Left renal pelvis (tissue), 4 donors: ENCODE results near the gene GRAMD2B. TPM values are rescaled to one million over a fixed set of nuclear protein-coding genes. Genes with fewer than 3 reads are reported as not detected.
"Not testable (repeated sequence)": the region's sequence is repeated elsewhere in the genome, so short reads cannot be mapped to it uniquely, and the experiment has no call there.

Experiments used
- DNase-seq, 4 donors: peaks; one replicate each; pipeline ENCODE4 v3.0.0-alpha.2; 2013; ENCODE audit warnings: low read depth in 4 of 4, low spot score in 3 of 4
- polyA plus RNA-seq, 4 donors: library from polyadenylated mRNA; unstranded; fragments of 120-200 nt; gene quantifications; one replicate each; pipeline ENCODE4 v1.2.1, GENCODE V29; 2013; ENCODE audit not compliant: insufficient read length in 4 of 4

The GRAMD2B gene
- polyA plus RNA-seq, 4 donors, result 20.5 to 27.8 (median 27.1) TPM

DNA sequence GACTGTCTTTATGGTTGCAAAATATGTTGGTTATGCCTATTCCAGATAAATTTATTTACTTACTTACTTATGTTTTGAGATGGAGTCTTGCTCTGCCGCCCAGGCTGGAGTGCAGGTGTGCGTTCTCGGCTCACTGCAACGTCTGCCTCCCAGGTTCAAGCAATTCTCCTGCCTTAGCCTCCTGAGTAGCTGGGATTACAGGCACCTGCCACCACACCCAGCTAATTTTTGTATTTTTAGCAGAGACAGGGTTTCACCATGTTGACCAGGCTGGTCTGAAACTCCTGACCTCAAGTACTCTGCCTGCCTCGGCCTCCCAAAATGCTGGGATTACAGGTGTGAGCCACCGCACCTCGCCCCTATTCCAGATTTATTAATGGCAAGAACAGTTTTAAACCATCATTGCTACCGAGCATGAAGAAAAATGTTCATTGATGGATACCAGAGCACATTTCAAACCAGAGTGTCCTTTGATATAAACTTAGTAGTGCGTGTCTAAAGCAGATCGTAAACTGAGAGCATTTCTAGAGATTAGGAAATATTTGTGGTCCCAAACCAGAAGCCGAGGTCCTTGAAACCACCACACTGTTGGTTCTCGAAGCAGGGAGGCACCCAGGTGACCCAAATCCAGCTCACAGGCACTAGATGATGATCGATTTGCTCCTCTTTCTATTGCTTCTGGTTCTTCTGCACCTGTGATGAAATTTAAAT lies 85.2 kb downstream of the GRAMD2B start:
- DNase-seq, result no peak

DNA sequence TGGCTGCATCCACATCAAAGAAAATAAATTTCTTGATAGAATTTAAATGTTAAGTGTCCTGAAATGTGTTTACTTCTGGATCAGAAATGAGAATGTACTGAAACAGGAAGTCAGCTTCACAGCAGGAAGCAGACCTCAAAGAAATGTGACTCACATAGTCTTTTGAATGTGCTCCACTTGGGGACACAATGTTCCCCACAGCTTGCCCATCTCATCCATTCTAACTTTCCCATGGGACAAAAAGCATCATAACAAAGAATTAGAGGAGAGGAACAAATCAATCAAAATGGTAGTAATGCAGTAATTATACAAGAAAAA lies 85.7 kb downstream of the GRAMD2B start:
- DNase-seq, result no peak

DNA sequence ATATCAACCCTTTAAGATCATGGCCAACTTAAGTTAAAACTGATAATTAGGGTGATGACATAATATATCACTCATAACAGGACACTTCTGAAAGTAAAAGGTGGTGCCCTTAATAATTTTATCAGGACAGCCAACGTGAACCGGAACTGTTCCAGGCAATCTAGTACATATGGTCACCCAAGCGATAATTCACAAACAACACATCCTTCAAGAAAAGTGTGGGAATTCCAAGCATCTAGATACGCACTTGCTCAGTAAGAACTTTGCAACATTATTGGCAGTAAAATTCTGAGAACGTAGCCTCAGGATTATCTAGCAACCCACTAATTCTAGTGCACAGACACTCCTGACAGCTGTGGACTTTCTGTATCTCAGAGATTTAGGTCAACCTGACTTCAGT lies 86.1 kb downstream of the GRAMD2B start:
- DNase-seq, result no peak

DNA sequence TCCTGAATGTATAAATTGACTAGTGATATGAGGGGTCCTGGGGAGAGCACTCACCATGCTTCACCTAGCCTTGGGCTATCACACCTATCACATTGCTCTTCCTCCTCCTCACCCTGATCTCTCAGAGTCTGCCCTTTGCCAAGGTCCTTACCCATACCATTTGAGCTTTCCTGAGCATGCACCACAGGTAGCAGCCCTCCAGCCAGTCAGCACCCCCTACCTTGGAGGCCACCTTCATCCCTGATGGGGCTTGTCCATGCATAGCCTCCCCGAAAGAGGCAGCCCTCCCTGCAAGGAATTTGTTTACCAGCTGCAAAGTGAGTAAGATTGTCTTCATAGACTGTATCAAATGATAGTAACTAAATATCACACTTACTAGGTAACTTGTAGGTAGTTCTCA lies 88.8 kb downstream of the GRAMD2B start:
- DNase-seq, result no peak

DNA sequence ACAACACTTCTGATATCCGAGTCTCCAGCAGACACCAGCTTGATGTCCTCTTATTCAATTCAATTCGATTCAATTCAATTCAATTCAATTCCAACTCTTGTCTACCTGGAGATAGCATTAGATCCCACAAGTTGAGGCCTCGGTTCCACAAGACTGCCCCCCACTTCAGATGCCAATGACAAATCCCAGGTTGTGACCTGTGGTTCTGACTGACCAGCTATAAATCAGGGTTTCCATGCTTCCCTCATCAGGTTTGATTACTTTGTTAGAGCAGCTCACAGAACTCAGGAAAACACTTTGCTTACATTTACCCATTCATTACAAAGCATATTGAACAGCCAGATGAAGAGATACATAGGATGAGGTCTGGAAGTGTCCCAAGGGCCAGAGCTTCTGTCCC lies 89.2 kb downstream of the GRAMD2B start:
- DNase-seq, result no peak

DNA sequence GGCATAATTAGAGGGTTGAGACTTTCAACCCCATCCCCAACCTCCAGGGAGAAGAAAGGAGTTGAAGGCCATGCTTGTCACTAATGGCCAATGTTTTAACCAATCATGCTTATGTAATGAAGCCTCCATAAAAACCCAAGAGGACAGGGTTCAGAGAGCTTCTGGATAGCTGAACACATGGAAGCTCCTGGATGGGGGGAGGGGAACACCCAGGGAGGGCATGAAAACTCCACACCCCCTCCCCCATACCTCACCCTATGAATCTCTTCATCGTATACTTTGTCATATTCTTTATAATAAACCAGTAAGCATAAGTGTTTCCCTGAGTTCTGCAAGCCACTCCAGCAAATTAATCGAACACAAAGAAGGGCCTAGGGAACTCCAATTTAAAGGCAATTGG lies 90.1 kb downstream of the GRAMD2B start:
- DNase-seq, result no peak

DNA sequence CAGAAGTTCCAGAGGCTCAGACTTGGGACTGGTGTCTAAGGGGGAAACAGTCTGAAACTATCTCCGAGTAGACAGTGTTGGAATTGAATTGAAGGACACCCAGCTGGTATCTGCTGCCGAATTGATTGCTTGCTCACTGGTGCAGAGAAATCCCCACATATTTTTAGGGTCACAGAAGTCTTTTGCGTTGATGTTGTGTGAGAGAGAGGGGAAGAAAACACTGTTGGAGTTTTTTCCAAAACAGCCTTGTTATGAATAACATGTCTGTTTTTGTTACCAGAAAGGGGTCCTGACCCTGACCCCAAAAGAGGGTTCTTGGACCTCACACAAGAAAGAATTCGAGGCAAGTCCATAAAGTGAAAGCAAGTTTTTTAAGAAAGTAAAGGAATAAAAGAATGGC lies 90.5 kb downstream of the GRAMD2B start:
- no peak for DNase-seq

DNA sequence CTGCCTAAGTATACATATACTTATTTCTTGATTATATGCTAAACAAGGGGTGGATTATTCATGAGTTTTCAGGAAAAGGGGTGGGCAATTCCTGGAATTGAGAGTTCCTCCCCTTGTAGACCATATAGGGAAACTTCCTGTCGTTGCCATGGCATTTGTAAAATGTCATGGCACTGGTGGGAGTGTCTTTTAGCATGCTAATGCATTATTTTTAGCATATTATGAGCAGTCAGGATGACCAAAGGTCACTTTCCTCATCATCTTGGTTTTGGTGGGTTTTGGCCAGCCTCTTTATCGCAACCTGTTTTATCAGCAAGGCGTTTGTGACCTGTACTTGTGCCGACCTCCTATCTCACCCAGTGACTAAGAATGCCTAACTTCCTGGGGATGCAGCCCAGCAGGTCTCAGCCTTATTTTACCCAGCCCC lies 90.9 kb downstream of the GRAMD2B start:
- no peak for DNase-seq

DNA sequence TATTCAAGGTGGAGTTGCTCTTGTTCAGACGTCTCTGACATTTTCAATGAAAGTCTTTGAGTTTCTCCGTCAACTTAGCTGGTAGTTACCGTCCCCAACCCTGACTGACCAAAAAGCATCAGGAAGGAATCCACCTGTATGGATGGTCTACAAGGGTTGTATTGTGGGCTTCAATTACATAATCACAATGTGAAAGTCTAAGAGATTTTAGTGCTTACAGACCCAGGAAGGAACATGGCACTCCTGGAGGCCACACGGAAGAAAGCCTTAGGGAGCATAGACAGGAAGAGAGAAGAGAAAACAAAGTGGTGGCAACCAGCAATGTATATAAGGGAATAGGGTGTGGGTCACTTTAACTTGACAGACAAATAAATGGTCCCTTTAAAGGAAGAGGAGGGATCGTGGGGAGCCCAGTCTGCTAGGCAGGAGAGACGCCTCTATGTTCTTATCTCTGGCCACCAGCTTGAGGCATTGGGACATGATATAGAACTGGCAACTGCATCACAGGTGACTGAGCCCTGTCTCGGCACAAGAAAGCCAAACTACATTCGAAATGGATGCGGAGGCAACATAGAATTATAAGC lies 91.4 kb downstream of the GRAMD2B start:
- no peak for DNase-seq

DNA sequence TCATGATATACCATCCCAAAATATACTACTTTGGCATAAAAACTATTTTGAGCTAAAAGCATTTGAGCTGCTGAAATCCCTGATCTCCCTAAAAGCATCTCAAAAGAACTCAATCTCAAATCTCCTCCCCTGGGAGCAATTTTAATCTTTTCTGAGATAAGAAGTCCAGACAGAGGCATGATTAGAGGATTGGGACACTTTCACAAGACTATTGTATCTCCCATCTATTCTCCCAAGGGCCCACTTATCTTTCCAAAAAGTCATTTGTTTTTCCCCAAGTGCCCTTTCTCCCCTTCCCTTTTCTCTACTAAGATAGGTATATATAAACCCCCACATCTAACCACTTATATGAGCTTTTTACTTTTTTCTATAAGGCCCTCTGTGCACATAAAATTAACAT lies 92.1 kb downstream of the GRAMD2B start:
- DNase-seq, result no peak

DNA sequence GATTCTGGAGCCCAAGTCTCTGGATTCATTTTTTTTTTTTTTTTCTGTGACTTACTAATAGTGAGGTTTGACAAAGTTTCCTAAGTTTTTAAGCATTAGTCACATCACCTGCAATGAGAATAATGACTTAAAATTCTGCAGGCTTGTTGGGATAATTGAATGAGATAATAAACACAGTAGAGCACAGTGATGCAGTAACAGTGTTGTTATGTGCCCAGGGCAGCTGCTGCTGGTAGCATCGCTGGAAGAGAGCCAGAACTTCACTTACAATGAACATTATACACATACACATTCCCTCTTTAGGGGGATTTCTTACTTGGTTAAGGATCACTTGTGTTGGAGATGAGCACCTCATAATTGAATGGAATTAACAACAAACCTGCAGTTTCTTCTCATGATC lies 92.9 kb downstream of the GRAMD2B start:
- DNase-seq, result no peak

DNA sequence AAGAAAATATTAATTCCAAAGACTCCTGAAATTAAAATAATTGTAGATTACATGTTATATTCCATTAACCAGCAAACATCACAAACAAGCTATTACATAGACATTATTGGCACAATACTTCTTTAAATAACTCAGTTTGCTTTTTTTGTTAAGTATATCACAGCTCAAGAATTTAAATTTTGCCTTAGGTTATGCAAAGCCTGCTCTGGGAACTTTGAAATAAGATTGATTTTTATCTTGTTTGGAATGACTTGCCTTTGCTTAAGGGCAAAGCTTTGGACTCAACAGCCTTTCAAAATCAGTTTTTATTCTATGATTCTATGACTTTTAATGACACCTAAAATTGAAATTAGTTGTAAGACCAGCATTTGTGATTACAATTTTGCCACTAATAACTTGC lies 93.6 kb downstream of the GRAMD2B start:
- no peak for DNase-seq

DNA sequence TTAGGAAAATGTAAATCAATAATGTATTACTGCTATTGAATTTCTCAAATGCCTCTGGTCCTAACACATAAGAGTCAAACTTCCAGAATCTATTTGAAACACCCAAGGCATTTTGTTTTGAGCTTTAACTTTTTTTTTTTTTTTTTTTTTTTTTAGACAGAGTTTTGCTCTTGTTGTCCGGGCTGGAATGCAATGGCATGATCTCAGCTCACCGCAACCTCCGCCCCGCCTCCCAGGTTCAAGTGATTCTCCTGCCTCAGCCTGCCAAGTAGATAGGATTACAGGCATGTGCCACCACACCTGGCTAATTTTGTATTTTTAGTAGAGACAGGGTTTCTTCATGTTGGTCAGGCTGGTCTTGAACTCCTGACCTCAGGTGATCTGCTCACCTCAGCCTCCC lies 96.0 kb downstream of the GRAMD2B start:
- DNase-seq, result not testable (repeated sequence)

DNA sequence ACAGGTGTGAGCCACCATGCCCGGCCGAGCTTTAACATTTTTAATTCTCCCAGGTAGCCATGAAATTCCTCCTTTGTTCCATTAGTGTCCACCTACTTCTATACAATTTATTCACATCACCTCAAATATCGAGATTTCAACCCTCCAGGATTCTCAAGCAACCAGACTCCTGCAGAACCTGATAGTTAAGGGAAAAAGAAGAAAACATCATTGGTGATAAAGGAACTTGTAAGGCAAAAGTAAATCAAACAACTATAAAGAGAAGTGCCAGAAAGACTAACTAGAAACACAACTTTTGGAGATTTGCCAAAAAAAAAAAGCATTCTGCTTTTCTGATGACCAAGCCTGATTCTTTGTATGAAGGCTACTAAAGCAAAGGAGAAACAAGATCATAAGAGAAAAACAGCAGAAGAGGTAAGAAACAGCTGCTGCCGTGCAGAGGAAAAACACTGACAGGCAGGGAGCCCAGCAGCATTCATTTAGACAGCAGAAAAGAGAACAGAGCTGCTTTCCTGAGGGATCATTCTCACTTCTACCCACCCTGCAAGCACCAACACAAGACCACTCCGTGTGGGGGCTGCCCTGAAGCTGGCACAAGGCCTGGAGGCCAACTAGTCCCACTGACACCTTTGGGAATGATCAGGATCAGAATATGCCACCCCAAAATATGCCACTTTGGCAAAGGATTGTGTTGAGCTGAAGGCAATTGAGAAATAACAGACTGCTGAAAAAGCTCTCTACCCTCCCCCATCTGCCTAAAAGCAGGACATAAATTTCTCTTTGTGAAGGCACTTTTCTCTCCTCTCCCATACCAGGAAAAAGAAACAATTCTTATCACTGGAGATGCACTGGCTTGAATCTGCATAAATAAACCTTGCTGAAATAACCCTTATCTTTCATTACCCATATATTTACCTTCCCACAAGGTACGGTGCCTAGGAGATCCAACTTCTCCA lies 96.7 kb downstream of the GRAMD2B start:
- DNase-seq, result peak in 1 of 4 donors; percentile 38

DNA sequence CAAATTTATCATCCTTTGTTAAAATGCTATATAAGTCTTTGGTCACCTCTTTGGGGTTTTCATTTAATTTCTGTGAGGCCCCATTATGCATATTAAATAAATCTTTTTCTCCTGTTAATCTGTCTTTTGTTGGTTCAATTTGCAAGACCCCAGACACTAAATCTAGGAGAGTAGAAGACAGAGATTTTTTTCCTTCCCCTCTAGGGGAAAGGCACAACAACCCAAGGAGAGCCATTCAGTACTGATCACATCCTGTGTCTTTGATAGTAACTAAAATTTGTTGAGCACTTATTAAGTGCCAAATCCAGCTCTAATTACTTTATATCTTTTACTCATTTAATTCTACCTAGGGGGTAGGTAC lies 97.4 kb downstream of the GRAMD2B start:
- no peak for DNase-seq

DNA sequence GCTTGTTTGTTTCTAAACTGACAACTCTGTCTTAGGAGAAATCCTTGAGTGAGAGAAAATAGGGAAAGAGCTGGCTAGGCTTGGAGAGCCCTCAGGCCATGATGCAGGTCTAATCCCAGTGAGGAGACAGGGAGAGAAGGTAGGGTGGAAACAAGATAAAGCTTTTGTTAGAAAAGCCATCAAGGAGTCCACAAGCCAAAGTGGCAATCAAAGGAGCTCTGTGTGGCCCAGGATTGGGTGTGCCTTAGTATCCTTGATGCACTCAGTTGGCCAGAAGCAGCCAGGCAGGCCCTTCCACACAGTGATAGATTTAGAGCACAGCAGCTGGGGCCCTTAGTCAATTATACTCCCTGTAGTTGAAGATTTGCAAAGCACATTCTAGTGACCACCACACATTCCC lies 97.9 kb downstream of the GRAMD2B start:
- DNase-seq, result no peak

DNA sequence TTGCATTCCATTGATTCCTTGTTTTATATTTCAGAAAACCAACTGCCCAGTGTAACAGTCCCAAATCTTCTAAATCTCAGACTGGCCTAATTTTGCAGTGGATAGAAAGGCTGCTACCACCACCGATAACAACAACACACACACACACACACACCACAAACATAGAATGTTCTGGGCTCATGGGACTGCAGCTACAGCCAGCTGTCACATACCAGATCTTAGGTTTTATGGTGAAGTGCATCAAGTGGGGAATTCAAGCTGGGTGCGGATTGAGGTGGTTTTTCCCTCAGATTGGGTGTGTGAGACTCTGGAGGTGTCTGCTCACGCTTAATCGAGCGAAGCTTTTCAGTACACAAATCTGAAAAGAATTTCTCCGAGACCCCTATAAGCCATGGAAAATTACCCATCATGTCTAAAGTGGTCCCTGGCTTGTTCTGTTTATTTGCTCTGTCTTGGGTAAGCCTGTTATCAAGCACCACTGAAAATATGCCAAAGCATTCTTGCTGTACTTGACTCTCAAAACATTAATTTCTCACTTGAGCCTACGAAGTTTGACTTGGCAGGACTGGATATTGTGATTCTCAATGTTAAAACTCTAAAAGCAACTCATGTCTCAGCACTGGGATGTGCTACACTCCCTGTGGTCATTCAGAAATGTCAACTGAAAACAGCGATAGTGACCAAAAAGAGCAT lies 100.8 kb downstream of the GRAMD2B start:
- no peak for DNase-seq

DNA sequence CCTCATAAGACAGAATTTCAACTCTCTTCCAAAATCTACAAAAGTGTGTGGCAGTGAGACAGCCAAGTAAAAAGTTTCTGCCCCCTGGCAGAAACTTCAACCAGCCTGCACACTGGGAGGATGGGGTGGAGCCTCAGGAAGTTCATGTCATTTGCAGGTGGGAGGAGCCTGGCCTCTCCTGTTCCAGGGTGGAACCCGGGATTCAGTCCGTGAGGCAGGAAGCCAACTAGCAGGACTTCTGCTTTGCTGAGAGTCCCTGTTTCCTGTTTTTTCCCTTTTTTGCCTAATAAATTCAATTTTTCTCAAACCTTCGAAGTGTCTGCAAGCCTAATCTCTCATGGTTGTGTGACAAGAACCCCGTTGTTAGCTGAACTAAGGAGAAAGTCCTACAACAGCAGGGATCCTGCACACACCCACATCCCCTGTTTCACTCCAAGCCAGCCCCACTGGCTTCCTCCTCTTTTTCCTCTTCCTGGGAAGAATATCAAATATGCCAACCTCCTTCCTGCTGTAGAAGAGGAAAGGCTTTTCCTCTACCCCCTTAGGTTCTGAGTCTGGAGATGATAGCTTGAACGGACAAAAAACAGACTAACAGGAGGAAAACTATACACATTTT lies 102.5 kb downstream of the GRAMD2B start:
- no peak for DNase-seq

DNA sequence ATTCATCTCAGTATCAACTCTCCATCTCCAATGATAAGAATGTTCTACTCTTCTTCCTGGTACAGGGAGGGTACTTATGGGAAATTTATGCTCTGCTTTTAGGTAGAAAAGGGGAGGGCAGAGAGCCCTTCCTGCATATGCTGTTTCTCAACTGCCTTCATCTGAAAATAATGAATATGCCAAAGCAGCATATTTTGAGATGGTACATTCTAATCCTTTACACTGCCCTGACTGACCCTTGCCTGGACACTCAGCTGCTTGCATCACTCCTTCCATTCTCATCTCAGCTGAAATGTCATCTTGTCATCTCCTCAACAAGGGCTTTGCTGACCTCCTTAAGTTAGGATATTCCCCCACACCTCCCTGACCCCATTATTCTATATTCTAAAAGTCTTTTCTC lies 103.3 kb downstream of the GRAMD2B start:
- no peak for DNase-seq

DNA sequence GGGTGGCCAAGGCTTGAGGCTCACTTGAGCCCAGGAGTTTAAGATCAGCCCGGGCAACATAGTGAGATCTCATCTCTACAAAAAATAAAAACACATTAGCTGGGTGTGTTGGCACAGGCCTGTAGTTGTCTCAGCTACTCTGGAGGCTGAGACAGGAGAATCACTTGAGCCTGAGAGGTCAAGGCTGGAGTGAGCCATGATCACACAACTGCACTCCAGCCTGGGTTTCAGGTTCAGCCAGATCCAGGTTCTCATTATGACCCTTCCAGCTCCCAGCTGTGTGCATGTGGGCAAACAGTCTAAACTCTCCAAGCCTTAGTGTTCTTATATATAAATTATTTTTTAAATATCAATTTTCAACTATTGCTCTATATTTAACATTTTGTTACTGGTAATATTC lies 103.9 kb downstream of the GRAMD2B start:
- no peak for DNase-seq

DNA sequence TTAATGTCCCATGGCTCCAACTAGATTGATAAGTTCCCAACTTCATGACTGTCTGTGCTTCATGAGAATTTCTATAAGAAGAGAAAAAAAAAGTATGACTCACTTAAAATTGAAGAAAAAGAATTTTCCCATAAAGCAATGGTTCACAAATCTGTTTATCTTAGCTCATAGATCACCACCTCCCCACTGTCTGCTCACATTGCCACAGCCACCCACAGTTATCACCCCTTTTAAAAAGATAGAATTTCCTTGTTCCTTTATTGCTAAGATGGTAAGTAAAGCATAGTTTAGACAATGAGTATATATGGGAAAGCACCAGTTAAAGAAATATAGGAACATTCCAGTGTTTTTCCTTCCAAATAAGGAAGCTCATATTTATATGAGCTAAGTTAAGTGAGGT lies 104.7 kb downstream of the GRAMD2B start:
- DNase-seq, result no peak
